ENCODE measurements around the gene WDR5B. TPM values are rescaled to one million over a fixed set of nuclear protein-coding genes. Genes with fewer than 3 reads are reported as not detected.

WDR5B gene
- total RNA-seq, 3 donors from 2014 or later, result 1.6 to 2.8 (median 1.9) TPM

- peak; percentile 93 to 96 for ATAC-seq
- no peak for DNase-seq
- no peaks in the 10 kb centered on the region for H3K27me3 Mint-ChIP-seq (ENCODE audit: low read depth)
- H3K9me3 Mint-ChIP-seq, result peaks cover 7% of the 10 kb centered on the region
- no peak overlapping the region for H3K4me3 Mint-ChIP-seq
- H3K36me3 Mint-ChIP-seq (ENCODE audit: insufficient read depth), result peaks cover 56% of the 10 kb centered on the region
- peaks cover 14% of the 10 kb centered on the region for H3K4me1 Mint-ChIP-seq (ENCODE audit: low read depth)
Measured at GRCh38 chr3:122427857-122428471, 12.1 kb upstream of the WDR5B start.

- Mint-ChIP-seq H3K9me3 (no peaks in the 10 kb centered on the region), H3K27me3 (ENCODE audit: low read depth) (no peaks in the 10 kb centered on the region), H3K36me3 (ENCODE audit: insufficient read depth) (peaks cover 30% of the 10 kb centered on the region), H3K4me1 (ENCODE audit: low read depth) (peaks cover 15% of the 10 kb centered on the region), H3K4me3 (no peak overlapping the region)
- ATAC-seq (no peak), DNase-seq (no peak)
Measured at GRCh38 chr3:122421836-122422235, 6.0 kb upstream of the WDR5B start.

GRCh38 chr3:122421101-122421500 is 5.2 kb upstream of the WDR5B start:
- H3K4me1 Mint-ChIP-seq (ENCODE audit: low read depth), result peaks cover 21% of the 10 kb centered on the region
- no peak for DNase-seq
- ATAC-seq, result no peak
- H3K4me3 Mint-ChIP-seq, result no peak overlapping the region
- peaks cover 23% of the 10 kb centered on the region for H3K36me3 Mint-ChIP-seq (ENCODE audit: insufficient read depth)
- no peaks in the 10 kb centered on the region for H3K27me3 Mint-ChIP-seq (ENCODE audit: low read depth)
- H3K9me3 Mint-ChIP-seq, result no peaks in the 10 kb centered on the region

- ATAC-seq (no peak), DNase-seq (no peak)
- peak overlapping the region; percentile 89 for H3K4me3 Mint-ChIP-seq
- no peaks in the 10 kb centered on the region for H3K9me3 Mint-ChIP-seq
- H3K27me3 Mint-ChIP-seq (ENCODE audit: low read depth), result no peaks in the 10 kb centered on the region
- H3K4me1 Mint-ChIP-seq (ENCODE audit: low read depth), result peaks cover 50% of the 10 kb centered on the region
- peaks cover 16% of the 10 kb centered on the region for H3K36me3 Mint-ChIP-seq (ENCODE audit: insufficient read depth)
Measured at GRCh38 chr3:122416966-122417365, 1.1 kb upstream of the WDR5B start.

GRCh38 chr3:122415104-122415744 is 638 bp downstream of the WDR5B start:
- Mint-ChIP-seq H3K4me3 (peak overlapping the region; percentile 89), H3K36me3 (ENCODE audit: insufficient read depth) (peaks cover 19% of the 10 kb centered on the region), H3K9me3 (no peaks in the 10 kb centered on the region), H3K4me1 (ENCODE audit: low read depth) (peaks cover 54% of the 10 kb centered on the region), H3K27me3 (ENCODE audit: low read depth) (no peaks in the 10 kb centered on the region)
- DNase-seq (peak; percentile 13), ATAC-seq (peak; percentile 29 to 33)

GRCh38 chr3:122414391-122414790 is 1.5 kb downstream of the WDR5B start:
- Mint-ChIP-seq H3K36me3 (ENCODE audit: insufficient read depth) (peaks cover 20% of the 10 kb centered on the region), H3K27me3 (ENCODE audit: low read depth) (no peaks in the 10 kb centered on the region), H3K4me3 (peak overlapping the region; percentile 89), H3K9me3 (no peaks in the 10 kb centered on the region), H3K4me1 (ENCODE audit: low read depth) (peaks cover 54% of the 10 kb centered on the region)
- DNase-seq (no peak), ATAC-seq (no peak)

- Mint-ChIP-seq H3K9me3 (no peaks in the 10 kb centered on the region), H3K4me3 (no peak overlapping the region), H3K36me3 (ENCODE audit: insufficient read depth) (peaks cover 41% of the 10 kb centered on the region), H3K27me3 (ENCODE audit: low read depth) (no peaks in the 10 kb centered on the region), H3K4me1 (ENCODE audit: low read depth) (peaks cover 44% of the 10 kb centered on the region)
- ATAC-seq (no peak), DNase-seq (no peak)
Measured at GRCh38 chr3:122410639-122411038, 5.2 kb downstream of the WDR5B start.

- ATAC-seq (no peak), DNase-seq (no peak)
- Mint-ChIP-seq H3K4me3 (no peak overlapping the region), H3K4me1 (ENCODE audit: low read depth) (peaks cover 40% of the 10 kb centered on the region), H3K27me3 (ENCODE audit: low read depth) (no peaks in the 10 kb centered on the region), H3K36me3 (ENCODE audit: insufficient read depth) (peaks cover 43% of the 10 kb centered on the region), H3K9me3 (no peaks in the 10 kb centered on the region)
Measured at GRCh38 chr3:122410111-122410510, 5.8 kb downstream of the WDR5B start.

GRCh38 chr3:122409446-122409845 is 6.4 kb downstream of the WDR5B start:
- Mint-ChIP-seq H3K27me3 (ENCODE audit: low read depth) (no peaks in the 10 kb centered on the region), H3K4me1 (ENCODE audit: low read depth) (peaks cover 34% of the 10 kb centered on the region), H3K4me3 (no peak overlapping the region), H3K36me3 (ENCODE audit: insufficient read depth) (peaks cover 45% of the 10 kb centered on the region), H3K9me3 (no peaks in the 10 kb centered on the region)
- no peak for ATAC-seq
- DNase-seq, result no peak

- Mint-ChIP-seq H3K36me3 (ENCODE audit: insufficient read depth) (peaks cover 51% of the 10 kb centered on the region), H3K4me1 (ENCODE audit: low read depth) (peaks cover 21% of the 10 kb centered on the region), H3K9me3 (no peaks in the 10 kb centered on the region), H3K4me3 (no peak overlapping the region), H3K27me3 (ENCODE audit: low read depth) (no peaks in the 10 kb centered on the region)
- ATAC-seq (no peak), DNase-seq (no peak)
Measured at GRCh38 chr3:122407946-122408345, 7.9 kb downstream of the WDR5B start.

GRCh38 chr3:122406198-122406597 is 9.7 kb downstream of the WDR5B start:
- H3K27me3 Mint-ChIP-seq (ENCODE audit: low read depth), result no peaks in the 10 kb centered on the region
- H3K4me3 Mint-ChIP-seq, result no peak overlapping the region
- peak in 1 of 2 donors; percentile 48 for ATAC-seq
- no peak for DNase-seq
- H3K4me1 Mint-ChIP-seq (ENCODE audit: low read depth), result peaks cover 15% of the 10 kb centered on the region
- no peaks in the 10 kb centered on the region for H3K9me3 Mint-ChIP-seq
- H3K36me3 Mint-ChIP-seq (ENCODE audit: insufficient read depth), result peaks cover 50% of the 10 kb centered on the region

GRCh38 chr3:122405015-122405414 is 10.8 kb downstream of the WDR5B start:
- Mint-ChIP-seq H3K9me3 (no peaks in the 10 kb centered on the region), H3K4me1 (ENCODE audit: low read depth) (peaks cover 10% of the 10 kb centered on the region), H3K27me3 (ENCODE audit: low read depth) (no peaks in the 10 kb centered on the region), H3K36me3 (ENCODE audit: insufficient read depth) (peaks cover 44% of the 10 kb centered on the region), H3K4me3 (no peak overlapping the region)
- ATAC-seq (no peak), DNase-seq (no peak)

- Mint-ChIP-seq H3K27me3 (ENCODE audit: low read depth) (no peaks in the 10 kb centered on the region), H3K4me1 (ENCODE audit: low read depth) (peaks cover 4% of the 10 kb centered on the region), H3K9me3 (no peaks in the 10 kb centered on the region), H3K4me3 (no peak overlapping the region), H3K36me3 (ENCODE audit: insufficient read depth) (peaks cover 35% of the 10 kb centered on the region)
- DNase-seq (no peak), ATAC-seq (no peak)
Measured at GRCh38 chr3:122403489-122403888, 12.4 kb downstream of the WDR5B start.

- peaks cover 21% of the 10 kb centered on the region for H3K4me1 Mint-ChIP-seq (ENCODE audit: low read depth)
- H3K27me3 Mint-ChIP-seq (ENCODE audit: low read depth), result no peaks in the 10 kb centered on the region
- no peak for ATAC-seq
Measured at GRCh38 chr3:122398920-122399319, 16.9 kb downstream of the WDR5B start.

GRCh38 chr3:122397201-122397600 is 18.7 kb downstream of the WDR5B start:
- Mint-ChIP-seq H3K27me3 (ENCODE audit: low read depth) (no peaks in the 10 kb centered on the region), H3K9me3 (no peaks in the 10 kb centered on the region), H3K4me3 (no peak overlapping the region), H3K4me1 (ENCODE audit: low read depth) (peaks cover 21% of the 10 kb centered on the region), H3K36me3 (ENCODE audit: insufficient read depth) (peaks cover 4% of the 10 kb centered on the region)
- ATAC-seq (no peak), DNase-seq (no peak)

More at GRCh38 chr3:122398920-122399319, 16.9 kb downstream of the WDR5B start:
- H3K4me3 Mint-ChIP-seq, result no peak overlapping the region
- H3K36me3 Mint-ChIP-seq (ENCODE audit: insufficient read depth), result peaks cover 13% of the 10 kb centered on the region
- no peak for DNase-seq
- no peaks in the 10 kb centered on the region for H3K9me3 Mint-ChIP-seq

All from activated T-cell treated with anti-CD3 and anti-CD28 coated beads, Interleukin-2, amount 50 U/mL, for 4 hours (primary cell).